Endometrial microvascular endothelial cells (primary cell): Measurements from ENCODE around the gene LYVE1. TPM values are rescaled to one million over a fixed set of nuclear protein-coding genes. Genes with fewer than 3 reads are reported as not detected.

ENCODE experiments used
- in situ Hi-C: cut with HindIII; loops from 2 replicates; pipeline ENCODE4 v1.10.0; 2017; ENCODE audit warnings: low sequenced_read_pairs, low pct_unique_long_range_greater_than_20kb; ENCODE audit errors: inconsistent ontology term
- total RNA-seq: library from RNA; depleted of rRNA; stranded (reverse); fragments of >200 nt; gene quantifications from one replicate; pipeline ENCODE4 v1.2.3, GENCODE V29; 2015; ENCODE audit errors: inconsistent ontology term

The LYVE1 gene, protein sequence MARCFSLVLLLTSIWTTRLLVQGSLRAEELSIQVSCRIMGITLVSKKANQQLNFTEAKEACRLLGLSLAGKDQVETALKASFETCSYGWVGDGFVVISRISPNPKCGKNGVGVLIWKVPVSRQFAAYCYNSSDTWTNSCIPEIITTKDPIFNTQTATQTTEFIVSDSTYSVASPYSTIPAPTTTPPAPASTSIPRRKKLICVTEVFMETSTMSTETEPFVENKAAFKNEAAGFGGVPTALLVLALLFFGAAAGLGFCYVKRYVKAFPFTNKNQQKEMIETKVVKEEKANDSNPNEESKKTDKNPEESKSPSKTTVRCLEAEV
- 20.1 TPM for total RNA-seq

DNA sequence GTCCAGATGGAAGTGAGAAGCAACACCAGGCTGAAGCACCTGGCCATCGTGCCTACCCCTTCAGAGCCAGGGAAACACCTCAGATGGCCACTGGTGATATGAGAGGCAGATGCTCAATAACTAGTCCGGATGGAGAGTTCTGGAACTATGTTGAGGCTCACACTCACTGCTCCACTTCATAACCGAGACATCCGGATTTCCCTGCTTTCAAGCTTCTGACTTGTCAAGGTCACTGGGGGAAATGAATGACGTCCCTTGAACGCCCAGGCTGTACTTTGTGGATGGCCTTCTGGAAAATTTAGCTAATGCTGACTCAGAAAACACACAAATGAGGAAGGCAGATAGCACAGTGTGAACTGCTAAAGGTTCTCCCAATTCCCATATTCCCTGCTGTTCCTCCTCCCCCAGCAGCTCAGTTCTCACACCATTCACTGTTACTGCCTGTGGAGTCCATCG is at the start of gene LYVE1:
TSS of gene LYVE1 (minus strand) at position 180 of the 456 bp plus-strand sequence. CDS start at position 47, 133 bp downstream.
- in situ Hi-C loops, result no loop called here

- in situ Hi-C loops, result no loop called here
These were observed 49.1 kb upstream of the LYVE1 start for GRCh38 chr11:10617551-10617950.

GRCh38 chr11:10611979-10612862 is 43.8 kb upstream of the LYVE1 start:
- in situ Hi-C loops, result no loop called here

DNA sequence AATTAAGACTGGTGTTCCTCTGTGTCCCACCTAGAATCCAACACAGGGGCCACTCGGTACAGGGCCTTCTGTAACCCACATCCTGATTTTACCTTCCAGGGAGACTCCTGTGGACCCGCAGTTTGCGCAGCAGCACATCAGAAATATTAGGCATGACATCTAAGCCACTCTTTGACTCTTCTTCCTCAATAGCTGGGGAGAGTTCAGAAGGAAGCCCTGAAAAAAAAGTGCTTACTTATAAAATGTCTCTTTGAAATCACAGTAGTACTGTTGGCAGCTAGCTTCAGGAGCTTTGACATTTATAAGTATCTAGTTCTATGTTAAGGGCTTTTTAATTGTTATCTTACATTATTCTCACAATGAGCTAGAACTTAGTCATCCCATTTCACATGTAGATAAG is 41.2 kb upstream of the LYVE1 start:
- in situ Hi-C loops, result no loop called here

GRCh38 chr11:10608584-10608983 is 40.1 kb upstream of the LYVE1 start:
- in situ Hi-C loops, result no loop called here

GRCh38 chr11:10607462-10608132 is 39.1 kb upstream of the LYVE1 start:
- in situ Hi-C loops, result no loop called here

DNA sequence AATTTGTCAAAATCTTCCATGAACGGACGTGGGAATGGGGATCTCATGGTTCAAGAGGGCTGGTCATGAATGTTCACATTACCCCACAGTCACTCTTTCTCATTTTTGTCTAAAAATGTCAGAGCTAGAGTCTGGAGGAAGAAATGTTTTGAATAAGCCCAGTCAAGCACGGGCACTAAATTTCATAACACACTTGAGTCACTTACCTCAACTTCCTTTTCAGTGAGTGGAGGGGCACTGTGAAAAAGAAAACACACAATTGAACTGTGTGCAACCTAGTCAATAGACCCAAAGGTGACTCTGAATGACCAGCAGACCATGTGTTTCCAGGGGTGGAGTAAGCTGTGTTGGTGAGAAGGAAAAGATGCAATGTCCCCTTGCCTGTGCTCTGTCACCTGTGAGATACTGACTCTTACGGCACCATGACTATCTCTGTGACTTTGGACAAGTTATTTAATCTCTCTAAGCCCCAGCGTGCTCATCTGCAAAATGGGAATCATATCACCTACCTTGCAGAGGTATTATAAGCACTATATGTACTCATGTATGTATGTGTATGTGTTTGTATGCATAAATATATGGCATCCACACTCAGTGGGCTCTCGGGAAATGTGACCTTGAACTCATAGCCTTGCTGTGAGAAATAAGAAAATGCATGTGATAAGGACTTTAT is 38.2 kb upstream of the LYVE1 start:
- in situ Hi-C loops, result no loop called here

DNA sequence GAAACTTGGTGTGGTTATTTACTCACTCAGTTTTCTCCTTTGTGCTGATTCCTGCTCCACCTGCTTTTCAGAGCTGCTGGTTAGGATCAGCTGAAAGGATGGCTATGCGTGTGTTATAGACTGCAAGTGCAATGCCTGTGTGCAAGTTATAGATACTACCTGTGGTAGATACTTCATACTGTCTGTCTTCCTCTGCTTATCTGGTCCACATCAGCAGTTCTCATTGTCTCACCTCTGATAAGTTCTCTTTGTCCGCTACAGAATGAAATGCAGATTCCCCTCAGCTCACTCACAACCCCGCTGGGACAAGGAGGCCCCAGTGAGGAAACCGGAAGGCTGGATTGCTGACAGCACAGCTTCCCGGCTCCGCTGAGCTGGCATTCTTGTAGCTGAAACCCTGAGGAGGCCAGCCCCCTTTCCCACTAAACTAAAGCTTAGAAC is 37.5 kb upstream of the LYVE1 start:
- in situ Hi-C loops, result no loop called here

GRCh38 chr11:10604798-10605197 is 36.3 kb upstream of the LYVE1 start:
- in situ Hi-C loops, result no loop called here

GRCh38 chr11:10604340-10604748 is 35.9 kb upstream of the LYVE1 start:
- in situ Hi-C loops, result no loop called here

GRCh38 chr11:10603721-10604297 is 35.3 kb upstream of the LYVE1 start:
- in situ Hi-C loops, result no loop called here

- in situ Hi-C loops, result no loop called here
These were observed 34.5 kb upstream of the LYVE1 start for GRCh38 chr11:10602945-10603344.

GRCh38 chr11:10602366-10602765 is 33.9 kb upstream of the LYVE1 start:
- in situ Hi-C loops, result no loop called here

GRCh38 chr11:10601837-10602236 is 33.4 kb upstream of the LYVE1 start:
- in situ Hi-C loops, result no loop called here

- in situ Hi-C loops, result no loop called here
These were observed 32.2 kb upstream of the LYVE1 start for GRCh38 chr11:10600570-10601248.

DNA sequence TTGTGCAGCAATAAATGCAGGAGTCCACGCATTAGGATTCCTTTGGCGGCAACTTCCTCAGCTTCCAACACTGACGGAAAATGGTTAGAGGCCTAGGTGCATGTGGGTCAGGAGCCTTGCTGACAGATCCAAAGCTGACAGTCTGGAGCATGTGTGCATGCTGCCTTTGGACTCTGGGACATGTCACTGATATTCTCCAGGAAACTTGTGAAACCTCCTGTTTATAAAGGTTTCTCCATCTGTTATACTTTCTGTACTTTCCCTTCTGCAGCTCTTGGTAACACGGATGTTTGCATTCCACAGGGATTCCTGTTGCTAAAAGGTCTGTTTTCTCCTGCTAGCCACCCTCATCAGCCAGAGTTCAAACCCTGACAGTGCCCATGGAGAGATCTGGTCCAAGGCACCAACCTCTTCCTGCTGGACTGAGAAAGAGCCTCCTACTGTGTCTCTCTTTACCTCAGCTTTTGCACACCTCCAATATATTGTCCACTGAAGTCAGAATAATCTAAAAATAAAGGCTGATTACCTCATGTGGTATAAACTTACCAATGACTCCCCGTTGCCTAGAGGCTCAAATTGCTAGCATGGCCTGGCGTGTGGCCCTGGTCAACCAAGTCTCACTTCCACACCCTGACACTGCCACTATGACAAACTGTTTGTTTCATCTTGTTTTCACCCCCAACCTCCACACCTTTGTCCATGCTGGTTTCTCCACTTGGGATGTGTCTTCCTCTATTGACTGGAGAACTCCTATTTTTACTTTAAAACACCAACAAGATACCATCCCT is 31.1 kb upstream of the LYVE1 start:
- in situ Hi-C loops, result no loop called here

DNA sequence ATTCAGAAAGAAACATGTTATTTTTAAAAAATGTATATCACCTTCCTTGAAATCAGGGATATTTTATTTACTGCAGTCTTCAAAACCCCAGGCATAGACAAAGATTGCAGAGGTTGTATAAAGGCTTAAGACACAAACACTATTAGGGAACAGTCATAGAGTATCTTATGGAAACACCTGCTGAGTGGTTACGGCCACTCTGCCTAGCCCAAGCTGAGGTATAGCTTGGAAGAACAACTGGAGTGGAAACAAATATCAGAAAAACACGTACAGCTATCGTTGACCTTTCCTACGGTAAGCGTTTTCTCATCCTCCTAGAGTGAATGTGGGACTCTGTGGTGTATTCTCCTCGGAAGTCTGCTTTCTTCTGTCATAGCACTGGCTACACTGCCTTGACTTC is 30.4 kb upstream of the LYVE1 start:
- in situ Hi-C loops, result no loop called here
